Dermis blood vessel endothelial cell (primary cell): Measurements from ENCODE around the gene RBBP4. TPM values are rescaled to one million over a fixed set of nuclear protein-coding genes. Genes with fewer than 3 reads are reported as not detected.
"Not testable (repeated sequence)": the region's sequence is repeated elsewhere in the genome, so short reads cannot be mapped to it uniquely, and the experiment has no call there.

Source experiments
- DNase-seq: peaks from one replicate; pipeline ENCODE4 v3.0.0; 2010
- total RNA-seq: library from RNA; depleted of rRNA; stranded (reverse); fragments of >200 nt; gene quantifications from 2 replicates; pipeline ENCODE4 v1.2.3, GENCODE V29; 2014

The RBBP4 gene
- total RNA-seq, 1 donor from 2014 or later = 193 TPM

DNA sequence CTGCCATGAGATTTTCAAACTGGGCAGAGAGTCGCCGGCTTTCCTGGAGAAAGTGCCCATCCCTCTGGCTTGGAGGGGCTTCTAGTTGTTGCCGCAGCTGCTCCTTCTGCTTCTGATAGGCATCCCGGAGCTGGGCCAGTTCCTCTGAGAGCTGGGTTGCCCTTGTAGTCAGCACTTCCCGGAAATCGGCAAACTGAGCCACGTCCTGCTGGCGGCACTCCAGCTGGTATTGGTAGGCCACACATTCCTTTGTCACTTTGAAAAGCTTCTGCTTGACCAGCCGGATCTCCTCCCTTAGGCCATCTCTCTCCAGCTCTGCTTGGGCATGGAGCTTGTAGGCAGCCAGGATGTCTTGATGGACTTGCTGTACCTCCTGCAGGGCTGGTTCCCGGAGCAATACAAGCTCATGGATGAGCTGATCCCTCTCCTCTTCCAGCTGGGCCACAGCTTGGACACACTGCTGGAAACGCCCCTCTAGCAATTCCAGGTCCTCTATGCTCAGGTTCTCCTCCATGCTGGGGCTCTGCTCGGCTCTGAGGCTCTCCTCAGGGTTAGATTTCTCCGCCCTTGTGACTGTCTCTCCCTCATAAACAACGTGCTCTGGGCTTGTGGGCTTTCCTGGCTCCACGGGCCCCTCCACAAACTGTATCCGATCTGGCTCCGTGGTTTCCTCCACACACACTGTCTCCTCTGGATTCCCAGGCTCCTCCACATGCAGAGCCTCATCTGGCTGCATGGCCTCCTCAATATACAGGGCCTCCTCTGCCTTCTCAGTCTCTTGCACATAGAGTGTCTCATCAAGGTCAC, 44.3 kb downstream of the RBBP4 start:
- DNase-seq = peak; percentile 81

- no peak for DNase-seq
Observed at GRCh38 chr1:32696041-32696440, 45.0 kb downstream of the RBBP4 start.

DNA sequence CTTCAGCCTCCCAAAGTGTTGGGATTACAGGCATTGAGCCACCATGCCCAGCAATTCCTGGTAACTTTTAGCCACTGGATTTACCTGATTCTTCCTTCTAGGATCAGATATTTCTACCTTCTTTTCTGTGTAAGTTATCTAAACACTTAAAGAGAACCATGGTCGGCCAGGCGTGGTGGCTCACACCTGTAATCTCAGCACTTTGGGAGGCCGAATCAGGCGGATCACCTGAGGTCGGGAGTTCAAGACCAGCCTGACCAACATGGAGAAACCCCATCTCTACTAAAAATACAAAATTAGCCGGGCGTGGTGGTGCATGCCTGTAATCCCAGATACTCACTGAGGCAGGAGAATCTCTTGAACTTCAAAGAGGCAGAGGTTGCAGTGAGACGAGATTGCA, 46.0 kb downstream of the RBBP4 start:
- DNase-seq = not testable (repeated sequence)

DNA sequence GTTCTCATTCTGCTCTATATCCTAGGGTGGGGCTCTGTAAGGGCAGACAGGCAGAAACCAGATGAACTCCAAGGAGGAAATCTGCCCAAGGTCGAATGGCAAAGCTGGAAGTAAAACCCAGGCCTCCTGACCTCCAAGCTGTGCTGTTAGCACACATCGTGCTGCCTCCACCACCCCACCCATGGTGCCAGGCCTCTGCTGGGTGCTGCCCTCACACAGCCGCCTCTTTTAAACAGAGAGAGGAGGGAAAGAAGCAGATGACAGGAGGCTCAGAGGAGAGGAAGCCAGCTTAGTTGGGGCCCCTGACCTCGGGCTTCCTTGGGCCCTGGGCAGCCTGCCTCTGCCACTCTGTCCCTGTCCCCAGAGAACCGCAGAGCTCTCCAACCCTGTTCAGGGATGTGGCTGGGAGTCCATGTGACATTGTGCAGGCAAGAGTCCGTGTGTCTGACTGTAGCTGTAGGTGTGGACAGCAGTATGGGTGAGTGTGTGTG, 50.5 kb downstream of the RBBP4 start:
- DNase-seq = no peak

DNA sequence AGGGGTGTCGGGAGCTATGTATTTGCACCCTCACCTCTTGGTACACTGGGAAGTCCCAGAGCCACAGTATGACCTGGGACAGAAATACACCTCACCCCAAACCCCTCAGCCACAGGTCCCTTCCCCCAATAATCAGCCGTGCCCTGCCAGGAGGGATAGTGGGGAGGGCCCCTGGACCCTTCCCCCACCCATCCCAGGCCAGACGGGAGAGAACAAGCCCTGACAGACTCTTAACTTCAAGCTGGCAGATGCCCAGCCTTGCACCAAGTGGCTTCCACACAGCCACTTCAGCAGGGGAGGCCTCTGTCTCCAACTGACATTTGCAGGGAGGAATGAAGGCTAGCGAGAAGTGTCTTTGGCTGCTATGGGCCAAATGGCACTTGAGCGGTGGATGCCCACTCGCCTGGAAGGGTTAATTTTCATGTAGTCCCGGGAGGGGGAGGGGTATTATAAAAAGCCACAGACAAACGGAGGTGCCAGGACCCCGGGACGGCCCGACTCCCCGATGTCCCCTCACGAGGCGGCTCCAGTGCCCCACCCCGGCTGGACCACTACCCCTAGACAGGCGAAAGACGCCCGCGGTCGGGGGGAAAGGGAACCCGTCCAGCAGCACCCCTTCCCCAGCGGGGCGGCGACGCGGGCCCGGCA, 51.1 kb downstream of the RBBP4 start:
- DNase-seq = peak; percentile 27

DNA sequence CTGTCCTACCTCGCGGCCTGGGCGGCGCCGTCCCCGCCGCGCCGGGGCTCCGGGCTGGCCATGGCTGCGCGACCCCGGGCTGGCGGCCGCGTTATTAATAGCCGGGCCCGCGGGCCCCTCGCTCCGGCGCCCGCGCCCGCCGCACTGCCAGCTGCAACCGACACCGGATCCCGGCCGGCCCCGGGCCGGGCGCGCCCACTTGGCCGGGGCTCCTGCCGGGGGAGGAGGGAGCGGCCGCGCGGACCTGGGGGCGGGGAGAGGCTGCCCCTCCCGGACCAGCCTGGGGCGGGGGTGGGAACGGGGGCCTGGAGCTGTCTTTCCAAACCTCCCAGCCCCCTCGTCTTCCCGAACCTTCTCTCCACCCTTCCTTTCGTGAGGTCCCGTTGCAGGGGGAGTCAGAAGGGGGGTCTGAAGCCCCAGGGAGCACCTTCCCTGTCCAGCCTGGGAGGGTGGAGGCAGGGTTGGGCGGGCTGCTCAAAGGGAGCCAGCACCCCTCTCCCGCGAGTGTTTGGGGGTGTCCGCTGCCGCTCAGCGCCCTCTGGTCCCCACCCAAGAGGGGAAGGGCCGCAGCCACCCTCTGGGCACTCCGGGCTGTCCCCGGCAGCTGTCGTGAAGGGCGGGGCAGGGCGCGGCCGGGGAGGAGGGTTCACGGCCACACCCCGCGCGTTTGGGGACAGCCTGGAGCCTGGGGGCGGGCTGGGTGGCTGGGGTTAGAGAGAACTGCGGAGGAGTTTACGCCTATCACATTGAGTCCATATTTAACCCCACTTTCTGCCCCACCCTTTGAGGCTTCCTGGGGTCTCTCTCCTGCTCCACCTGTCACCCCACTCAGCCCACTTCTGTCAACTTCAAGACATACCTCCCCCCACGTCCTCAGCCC, 51.8 kb downstream of the RBBP4 start, which contains the start of gene SYNC:
SYNC (minus strand) TSS at position 172 of the 880 bp plus-strand sequence; CDS start at position 62, 110 bp downstream.
- peak; percentile 34 for DNase-seq

- no peak for DNase-seq
Observed at GRCh38 chr1:32703479-32704291, 52.7 kb downstream of the RBBP4 start.

GRCh38 chr1:32705516-32705915, 54.5 kb downstream of the RBBP4 start:
- DNase-seq = no peak

DNA sequence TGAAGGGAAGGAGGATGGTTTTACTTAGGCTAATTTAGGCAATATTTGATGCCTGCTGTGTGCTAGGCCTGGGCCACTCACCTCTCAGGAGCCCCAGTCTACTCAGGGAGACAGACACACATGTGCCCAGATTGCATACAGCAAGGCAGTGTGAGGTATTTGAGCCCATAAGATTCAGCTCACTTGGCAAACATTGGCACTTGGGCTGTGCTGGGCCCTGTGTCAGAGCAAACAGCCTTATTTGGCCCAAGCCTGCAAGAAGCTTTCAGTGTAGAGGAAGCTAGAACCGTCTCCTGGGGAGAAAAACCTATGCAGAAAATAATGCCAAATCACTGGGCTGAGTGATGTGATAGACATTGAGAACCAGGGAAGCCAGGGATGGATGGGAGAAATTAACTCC, 55.5 kb downstream of the RBBP4 start:
- no peak for DNase-seq

- DNase-seq = no peak
Observed at GRCh38 chr1:32709075-32709474, 58.1 kb downstream of the RBBP4 start.

DNA sequence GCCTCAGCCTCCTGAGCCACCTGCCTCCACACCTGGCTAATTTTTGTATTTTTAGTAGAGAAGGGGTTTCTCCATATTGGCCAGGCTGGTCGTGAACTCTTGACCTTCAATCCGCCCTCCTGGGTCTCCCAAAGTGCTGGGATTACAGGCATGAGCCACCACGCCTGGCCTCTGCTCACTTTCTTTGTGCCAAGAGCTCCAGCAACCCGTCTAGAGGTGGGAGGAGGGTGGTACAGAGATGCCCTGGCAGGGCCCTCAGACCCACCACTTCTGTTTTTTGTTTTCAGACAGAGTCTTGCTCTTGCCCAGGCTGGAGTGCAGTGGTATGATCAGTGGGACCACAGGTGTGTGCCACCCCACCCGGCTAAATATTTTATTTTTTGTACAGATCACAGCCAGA, 58.5 kb downstream of the RBBP4 start:
- no peak for DNase-seq

DNA sequence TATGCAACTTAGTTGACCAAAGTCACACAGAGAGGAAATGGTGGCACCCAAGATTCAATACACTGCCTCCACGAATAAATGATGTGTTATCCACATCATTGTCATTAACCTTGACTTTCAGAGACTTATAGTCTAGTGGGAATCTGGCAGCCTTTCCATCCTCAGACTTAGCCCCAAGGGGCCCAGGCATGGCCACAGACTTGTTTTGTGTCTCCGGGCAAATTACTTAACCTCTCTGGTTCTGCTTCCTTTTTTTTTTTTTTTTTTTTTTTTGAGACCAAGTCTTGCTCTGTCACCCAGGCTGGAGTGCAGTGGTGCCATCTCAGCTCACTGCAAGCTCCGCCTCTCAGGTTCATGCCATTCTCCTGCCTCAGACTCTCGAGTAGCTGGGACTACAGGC, 60.2 kb downstream of the RBBP4 start:
- DNase-seq = not testable (repeated sequence)

DNA sequence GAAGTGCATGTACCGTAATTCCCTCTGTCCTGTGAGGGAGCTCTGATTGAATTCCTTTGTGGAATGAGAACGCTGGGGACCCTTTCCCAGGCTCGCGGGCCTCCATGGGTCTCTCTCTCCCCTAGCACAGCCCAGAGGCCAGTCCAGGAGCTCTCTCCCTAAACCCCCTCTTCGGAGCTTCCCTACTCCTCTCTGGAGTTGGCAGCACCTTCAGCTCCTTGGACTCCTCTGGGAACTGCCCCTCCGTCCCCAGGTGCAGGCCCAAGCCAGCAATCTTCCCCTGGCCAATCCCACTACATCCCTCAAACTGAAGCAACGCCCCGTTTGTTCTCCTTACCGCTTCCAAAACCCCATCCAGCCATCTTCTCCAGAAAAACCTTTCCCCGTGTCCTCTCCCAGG, 62.1 kb downstream of the RBBP4 start:
- DNase-seq = no peak

DNA sequence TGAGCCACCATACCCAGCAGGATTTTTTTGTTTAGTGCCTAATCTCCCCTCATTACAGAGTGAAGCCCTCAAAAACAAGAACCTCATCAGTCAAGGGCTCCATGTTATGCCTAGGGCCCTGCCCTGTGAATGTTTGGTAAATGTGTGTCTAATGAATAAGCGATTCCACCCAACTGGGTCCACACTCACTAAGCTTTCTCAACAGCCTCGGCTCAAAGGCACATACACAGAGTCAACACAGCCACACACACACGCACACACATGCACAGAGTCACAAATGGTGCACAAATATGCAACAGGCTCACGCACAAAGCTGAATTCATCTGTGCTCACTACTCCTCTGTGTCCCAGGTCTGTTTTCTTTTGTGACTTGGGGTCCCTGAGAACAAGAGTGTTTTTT, 63.3 kb downstream of the RBBP4 start:
- DNase-seq = no peak

DNA sequence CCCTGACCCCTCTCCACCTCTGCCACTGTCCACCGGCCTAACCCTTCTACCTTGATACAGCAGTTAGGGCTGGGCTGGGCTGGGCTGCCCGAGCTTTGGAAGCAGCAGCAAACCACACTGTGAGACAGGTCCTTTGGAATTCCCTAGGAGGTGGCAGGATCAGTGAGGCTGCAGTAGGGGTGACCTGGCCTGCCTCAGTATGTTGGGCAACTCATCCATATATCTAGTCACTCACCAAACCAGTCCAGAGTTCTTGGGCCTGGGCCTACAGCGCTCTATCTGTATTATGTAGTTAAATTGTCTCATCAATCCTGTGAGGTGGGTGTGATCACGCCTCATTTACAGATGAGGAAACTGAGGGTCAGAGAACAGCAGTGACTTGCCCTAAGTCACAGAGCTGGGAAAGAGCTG, 64.9 kb downstream of the RBBP4 start:
- DNase-seq = no peak

- peak; percentile 32 for DNase-seq
Observed at GRCh38 chr1:32716312-32717148, 65.5 kb downstream of the RBBP4 start.

DNA sequence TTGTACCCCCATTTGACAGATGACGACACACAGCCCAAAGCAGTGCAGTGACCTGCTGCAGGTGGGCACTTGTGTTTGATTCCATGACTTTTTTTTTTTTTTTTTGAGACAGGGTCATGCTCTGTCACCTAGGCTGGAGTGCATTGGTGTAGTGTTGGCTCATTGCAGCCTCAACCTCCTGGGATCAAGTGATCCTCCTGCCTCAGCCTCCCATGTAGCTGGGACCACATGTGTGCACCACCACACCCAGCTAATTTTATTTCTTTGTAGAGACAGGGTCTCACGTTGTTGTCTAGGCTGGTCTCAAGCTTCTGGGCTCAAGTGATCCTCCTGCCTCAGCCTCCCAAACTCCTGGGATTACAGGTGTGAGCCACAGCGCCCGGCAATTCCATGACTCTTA, 66.5 kb downstream of the RBBP4 start:
- DNase-seq = no peak

DNA sequence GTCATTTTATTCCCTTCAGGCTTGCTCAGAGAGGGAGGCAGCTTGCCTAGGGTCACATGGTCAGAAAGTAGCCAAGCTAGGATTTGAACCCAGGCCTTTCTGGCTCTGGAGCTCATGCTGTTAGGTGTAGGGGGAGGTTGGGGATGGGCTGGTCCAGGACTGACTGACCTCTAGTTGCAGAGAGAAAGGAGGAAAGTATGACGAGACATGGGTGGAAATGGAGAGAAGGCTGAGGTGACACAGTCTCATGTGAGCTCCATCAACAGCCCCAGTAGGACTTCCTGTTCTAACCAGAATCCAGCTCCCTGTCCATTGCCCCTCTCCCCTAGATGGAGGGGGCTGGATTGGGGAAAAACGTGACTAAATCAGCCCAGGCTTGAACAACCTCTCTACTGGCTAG, 67.0 kb downstream of the RBBP4 start:
- DNase-seq = no peak

DNA sequence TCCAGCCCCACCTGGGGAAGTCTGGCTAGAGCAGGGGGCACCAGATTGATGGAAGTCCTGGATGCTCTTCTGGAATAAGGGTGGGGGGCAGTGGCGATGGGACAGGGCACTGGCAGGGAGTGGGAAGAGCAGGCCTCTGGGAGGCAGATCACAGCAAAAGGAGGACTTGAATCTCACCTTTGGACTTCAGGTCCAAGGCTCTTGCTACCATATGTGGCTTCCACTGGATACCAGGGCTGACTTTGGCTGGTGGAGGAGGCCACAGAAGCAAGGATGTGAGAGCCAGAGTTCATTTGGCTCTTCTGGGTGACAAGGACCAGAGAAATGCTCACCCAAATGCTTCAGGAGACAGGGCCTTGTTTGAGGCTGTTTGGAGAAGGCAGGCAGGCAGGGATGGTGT, 67.5 kb downstream of the RBBP4 start:
- no peak for DNase-seq

DNA sequence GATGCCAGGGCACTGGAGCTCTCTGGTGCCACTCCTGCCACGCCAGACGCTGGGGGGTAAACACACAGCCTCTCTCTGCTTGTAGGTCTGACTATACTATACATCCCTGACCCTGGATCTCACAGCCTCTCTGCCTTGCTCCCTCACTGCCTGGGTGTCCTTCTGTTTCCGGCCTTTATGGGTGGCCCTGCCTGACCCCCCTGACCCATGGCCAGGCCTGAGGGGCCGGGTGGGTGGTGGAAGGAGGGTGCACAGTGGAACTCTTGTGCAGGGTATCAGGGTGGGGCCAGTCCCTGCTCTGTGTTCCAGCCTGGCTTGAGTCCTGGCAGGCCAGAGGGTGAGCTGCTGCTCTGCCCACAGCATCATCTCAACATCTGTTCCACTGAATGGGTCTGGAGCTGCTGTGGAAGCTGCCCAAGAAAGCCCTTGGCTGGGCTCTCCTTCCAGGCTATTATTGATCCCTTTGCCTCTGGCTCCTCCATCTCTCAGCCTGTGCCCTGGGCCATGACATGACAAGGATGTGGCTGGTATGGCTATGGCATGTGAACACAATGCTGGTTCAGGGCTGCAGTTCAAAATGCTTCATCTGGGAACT, 68.8 kb downstream of the RBBP4 start:
- no peak for DNase-seq
